GM10847 (cell line): ENCODE data around the gene NAP1L1.

ENCODE experiments used
- POLR2A ChIP-seq: IDR thresholded peaks from 2 replicates; pipeline ENCODE4 v1.6.1; 2011; ENCODE audit not compliant: insufficient read length; ENCODE audit errors: extremely low read depth

Gene NAP1L1

GRCh38 chr12:76023069-76023690 lies 61.3 kb downstream of the NAP1L1 start:
- no peak for TF ChIP-seq POLR2A

GRCh38 chr12:76022506-76022905 lies 62.0 kb downstream of the NAP1L1 start:
- TF ChIP-seq POLR2A: no peak

- no peak for TF ChIP-seq POLR2A
These were observed 63.5 kb downstream of the NAP1L1 start for GRCh38 chr12:76020731-76021672.

- no peak for TF ChIP-seq POLR2A
These were observed 64.2 kb downstream of the NAP1L1 start for GRCh38 chr12:76020281-76020680.

- no peak for TF ChIP-seq POLR2A
These were observed 65.8 kb downstream of the NAP1L1 start for GRCh38 chr12:76018672-76019071.

GRCh38 chr12:76018111-76018510 lies 66.4 kb downstream of the NAP1L1 start:
- TF ChIP-seq POLR2A: no peak

GRCh38 chr12:76014007-76014406 lies 70.5 kb downstream of the NAP1L1 start:
- no peak for TF ChIP-seq POLR2A

GRCh38 chr12:76013603-76014002 lies 70.9 kb downstream of the NAP1L1 start:
- TF ChIP-seq POLR2A: no peak

- TF ChIP-seq POLR2A: no peak
These were observed 71.8 kb downstream of the NAP1L1 start for GRCh38 chr12:76012644-76013043.

GRCh38 chr12:76010732-76011458 lies 73.6 kb downstream of the NAP1L1 start:
- no peak for TF ChIP-seq POLR2A

GRCh38 chr12:76008428-76008827 lies 76.1 kb downstream of the NAP1L1 start:
- TF ChIP-seq POLR2A: no peak

GRCh38 chr12:76007640-76008039 lies 76.8 kb downstream of the NAP1L1 start:
- TF ChIP-seq POLR2A: no peak

GRCh38 chr12:76006028-76006925 lies 78.2 kb downstream of the NAP1L1 start:
- TF ChIP-seq POLR2A: no peak

- TF ChIP-seq POLR2A: no peak
These were observed 81.2 kb downstream of the NAP1L1 start for GRCh38 chr12:76003355-76003638.
